Activated gamma-delta T cell treated with Interleukin-2 at 50 U/mL for 16 hours (primary cell): ENCODE measurements around the gene NDUFC2.
A peak's percentile ranks its signal among the peaks of the same experiment; 100 is the strongest.
"Not testable (repeated sequence)": the region's sequence is repeated elsewhere in the genome, so short reads cannot be mapped to it uniquely, and the experiment has no call there.

Experiments used
- DNase-seq: peaks from one replicate; pipeline ENCODE4 v3.0.0-alpha.2; 2020

The NDUFC2 gene

DNA sequence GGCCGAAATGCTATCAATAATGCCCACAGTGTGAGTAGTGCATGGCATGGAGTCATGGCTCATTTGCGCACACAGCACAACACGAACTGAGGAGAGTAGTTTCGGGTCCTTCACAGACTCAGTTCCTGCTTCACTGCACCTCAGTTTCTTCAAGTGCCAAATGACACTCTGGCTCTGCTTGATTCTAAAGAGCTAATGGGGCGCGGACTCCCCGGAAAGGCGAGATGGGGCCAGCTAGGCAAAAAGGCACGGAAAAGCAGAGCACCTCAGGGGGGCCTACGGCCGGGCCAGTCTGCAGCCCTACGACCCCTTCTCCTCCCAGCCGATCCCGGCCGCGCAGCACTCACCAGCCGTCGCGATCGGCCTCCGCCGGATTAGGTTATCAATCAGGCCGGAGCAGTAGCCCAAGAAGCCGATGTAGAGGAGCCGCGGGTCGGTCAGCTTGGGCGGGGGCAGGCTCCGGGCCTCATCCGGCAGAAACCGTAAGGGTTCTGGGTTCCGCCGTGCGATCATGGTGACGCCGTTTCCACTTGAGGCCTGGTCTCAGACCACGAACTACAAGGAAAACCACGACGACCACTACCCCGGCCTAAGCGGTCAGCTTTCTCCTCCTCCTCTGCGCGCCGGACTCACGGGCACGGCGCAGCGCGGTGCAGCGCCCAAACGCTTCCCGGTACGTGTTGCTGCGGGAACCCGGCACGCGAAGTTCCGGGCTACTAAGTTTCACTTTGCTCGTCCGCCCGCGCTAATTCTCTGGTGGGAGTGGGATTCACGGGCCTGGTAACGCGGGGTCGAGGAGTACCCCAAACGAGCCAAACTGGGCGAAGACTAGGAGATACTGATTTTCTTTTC lies at the start of gene NDUFC2:
NDUFC2 (minus strand) TSS at position 631 of the 852 bp plus-strand sequence; CDS start at position 513, 118 bp downstream.
- peak; percentile 58 for DNase-seq

- no peak for DNase-seq
Observed at GRCh38 chr11:78127403-78127802, 47.7 kb upstream of the NDUFC2 start.

- no peak for DNase-seq
Observed at GRCh38 chr11:78112582-78113275, 33.1 kb upstream of the NDUFC2 start.

DNA sequence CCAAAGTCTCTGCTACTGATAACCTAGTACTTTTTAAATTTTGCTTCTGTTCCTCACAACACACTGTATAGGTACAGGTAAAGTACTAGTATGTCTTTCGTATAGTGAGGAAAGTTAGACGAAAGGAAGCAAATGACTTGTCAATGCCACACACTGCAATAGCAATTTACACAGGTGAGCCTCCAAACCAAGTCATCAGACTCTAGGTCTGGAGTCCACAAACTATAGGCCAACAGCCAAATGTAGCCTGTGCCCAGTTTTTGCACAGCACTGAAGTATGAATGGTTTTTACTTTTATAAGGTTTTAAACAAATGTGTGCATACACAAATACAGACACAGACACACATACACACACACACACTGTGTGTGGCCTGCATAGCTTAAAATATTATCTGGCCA lies 31.6 kb upstream of the NDUFC2 start:
- no peak for DNase-seq

DNA sequence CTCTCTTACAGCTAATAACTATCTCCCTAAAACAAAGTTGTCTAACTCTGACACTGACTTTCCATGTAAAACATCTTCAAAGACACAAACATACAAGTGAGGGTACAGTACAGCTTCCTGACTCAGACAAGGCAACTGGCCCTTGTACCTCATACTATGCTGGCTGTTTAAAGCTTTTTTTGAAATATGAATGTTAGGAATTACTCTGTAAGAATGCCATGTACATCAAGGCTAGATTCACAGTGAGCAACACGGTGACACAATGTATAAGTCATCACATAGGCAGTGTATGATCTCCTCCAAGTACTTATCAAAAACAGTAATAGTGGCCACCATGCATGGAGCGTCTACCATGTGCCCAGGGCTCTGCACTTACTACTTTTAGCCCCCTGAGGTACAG lies 31.2 kb upstream of the NDUFC2 start:
- no peak for DNase-seq

DNA sequence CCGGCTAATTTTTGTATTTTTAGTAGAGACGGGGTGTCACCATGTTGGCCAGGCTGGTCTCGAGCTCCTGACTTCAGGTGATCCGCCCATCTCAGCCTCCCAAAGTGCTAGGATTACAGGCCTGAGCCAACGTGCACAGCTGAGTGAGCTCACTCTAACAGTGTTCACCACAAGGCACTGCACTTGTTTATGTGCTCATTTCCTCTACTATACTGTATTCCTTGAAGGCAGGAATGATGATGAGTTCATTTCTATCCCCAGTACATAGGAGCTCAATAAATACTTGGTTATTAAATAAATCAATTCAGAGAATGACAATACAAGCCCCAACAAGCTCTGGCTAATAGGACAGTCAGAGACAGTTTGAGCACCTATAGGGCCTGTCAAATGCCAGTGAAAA lies 30.7 kb upstream of the NDUFC2 start:
- DNase-seq: no peak

GRCh38 chr11:78109081-78110015 lies 29.7 kb upstream of the NDUFC2 start:
- no peak for DNase-seq

- DNase-seq: no peak
Observed at GRCh38 chr11:78100676-78101472, 21.2 kb upstream of the NDUFC2 start.

GRCh38 chr11:78100261-78100660 lies 20.6 kb upstream of the NDUFC2 start:
- DNase-seq: no peak

- no peak for DNase-seq
Observed at GRCh38 chr11:78099666-78100065, 20.0 kb upstream of the NDUFC2 start.

DNA sequence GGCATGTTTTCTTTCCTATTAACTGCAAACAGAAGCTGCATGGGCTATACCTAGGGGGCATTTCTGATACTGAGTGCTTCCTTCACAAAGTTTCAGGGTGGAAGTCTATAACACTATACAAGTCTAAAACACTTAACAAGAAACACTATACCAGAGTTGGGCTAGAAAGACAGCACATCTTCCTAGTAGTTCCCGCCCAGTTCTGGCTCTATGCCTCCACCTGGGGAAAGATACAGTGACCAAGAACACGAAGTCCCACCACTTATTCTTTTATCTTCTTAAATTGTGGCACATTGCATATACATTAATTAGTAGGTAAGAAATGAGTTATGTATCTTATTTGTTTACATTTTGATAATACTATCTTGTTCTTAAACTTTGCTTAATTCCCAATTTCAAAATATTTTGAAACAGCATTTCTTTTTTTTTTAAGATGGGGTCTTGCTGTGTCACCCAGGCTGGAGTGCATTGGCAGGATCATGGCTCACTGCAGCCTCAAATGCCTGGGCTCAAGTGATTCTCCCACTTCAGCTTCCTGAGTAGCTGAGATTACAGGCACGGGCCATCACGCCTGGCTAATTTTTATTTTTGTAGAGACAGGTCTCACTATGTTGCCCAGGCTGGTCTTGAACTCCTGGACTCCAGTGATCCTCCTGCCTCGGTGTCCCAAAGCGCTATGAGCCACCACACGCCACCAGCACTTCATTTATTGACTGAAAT lies 18.2 kb upstream of the NDUFC2 start:
- DNase-seq: no peak

GRCh38 chr11:78094250-78094649 lies 14.6 kb upstream of the NDUFC2 start:
- no peak for DNase-seq

DNA sequence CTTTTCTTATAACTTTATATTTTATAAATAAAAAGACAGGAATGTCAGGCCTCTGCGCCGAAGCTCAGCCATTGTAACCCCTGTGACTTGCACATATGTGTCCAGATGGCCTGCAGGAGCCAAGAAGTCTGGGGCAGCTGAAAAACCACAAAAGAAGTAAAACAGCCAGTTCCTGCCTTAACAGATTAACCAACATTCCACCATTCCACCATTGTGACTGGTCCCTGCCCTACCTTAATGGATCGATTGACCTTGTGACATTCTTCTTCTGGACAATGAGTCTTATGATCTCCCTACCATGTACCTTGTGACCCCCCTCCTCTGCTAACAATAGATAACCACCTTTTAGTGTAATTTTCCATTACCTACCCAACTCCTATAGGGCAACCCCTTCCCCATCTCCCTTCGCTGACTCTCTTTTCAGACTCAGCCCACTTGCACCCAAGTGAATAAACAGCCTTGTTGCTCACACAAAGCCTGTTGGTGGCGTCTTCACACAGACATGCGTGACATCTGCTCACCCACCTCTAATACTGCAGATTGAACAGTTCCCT lies 6.9 kb upstream of the NDUFC2 start:
- not testable (repeated sequence) for DNase-seq

GRCh38 chr11:78085972-78086371 lies 6.3 kb upstream of the NDUFC2 start:
- DNase-seq: no peak

DNA sequence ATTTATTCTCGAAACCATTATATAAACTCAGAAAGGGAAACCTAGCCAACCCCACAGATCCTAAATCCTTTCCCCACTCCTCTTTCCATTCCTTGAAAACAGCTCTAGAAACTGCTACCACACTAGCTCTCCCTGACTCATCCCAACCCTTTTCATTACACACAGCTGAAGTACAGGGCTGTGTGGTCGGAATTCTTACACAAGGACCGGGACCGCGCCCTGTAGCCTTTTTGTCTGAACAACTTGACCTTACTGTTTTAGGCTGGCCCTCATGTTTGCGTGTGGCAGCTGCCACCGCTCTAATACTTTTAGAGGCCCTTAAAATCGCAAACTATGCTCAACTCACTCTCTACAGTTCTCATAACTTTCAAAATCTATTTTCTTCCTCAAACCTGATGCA lies 4.8 kb upstream of the NDUFC2 start:
- DNase-seq: not testable (repeated sequence)

GRCh38 chr11:78083021-78083420 lies 3.4 kb upstream of the NDUFC2 start:
- DNase-seq: no peak

GRCh38 chr11:78082146-78082545 lies 2.5 kb upstream of the NDUFC2 start:
- DNase-seq: no peak

DNA sequence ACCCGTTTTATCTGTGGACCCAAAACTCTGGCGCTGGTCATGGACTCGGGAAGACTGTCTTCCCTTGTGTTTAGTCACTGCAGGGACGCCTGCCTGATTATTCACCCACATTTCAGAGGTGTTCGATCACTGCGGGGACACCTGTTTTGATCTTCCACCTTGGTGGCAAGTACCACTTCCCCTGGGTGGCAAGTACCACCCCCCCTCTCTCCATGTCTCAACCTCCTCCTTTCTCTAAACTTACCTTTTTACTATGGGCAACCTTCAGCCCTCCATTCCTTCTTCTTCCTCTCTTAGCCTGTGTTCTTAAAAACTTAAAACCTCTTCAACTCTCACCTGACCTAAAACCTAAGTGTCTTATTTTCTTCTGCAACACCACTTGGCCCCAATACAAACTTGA lies 1.9 kb upstream of the NDUFC2 start:
- DNase-seq: peak; percentile 7

DNA sequence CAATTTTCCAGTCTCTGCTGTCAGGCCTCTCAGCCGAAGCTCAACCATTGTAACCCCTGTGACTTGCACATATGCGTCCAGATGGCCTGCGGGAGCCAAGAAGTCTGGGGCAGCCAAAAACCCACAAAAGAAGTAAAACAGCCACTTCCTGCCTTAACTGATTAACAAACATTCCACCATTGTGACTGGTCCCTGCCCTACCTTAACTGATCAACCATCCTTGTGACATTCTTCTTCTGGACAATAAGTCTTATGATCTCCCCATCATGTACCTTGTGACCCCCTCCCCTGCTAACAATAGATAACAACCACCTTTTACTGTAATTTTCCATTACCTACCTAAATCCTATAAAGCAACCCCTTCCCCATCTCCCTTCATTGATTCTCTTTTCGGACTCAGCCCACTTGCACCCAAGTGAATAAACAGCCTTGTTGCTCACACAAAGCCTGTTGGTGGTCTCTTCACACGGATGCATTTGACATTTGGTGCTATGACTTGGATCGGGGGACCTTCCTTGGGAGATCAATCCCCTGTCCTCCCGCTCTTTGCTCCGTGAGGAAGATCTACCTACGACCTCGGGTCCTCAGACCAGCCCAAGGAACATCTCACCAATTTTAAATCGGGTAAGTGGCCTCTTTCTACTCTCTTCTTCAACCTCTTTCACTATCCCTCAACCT lies 1.3 kb upstream of the NDUFC2 start:
- no peak for DNase-seq

GRCh38 chr11:78080084-78080817 lies 589 bp upstream of the NDUFC2 start:
- DNase-seq: no peak
